CD4-positive, alpha-beta T cell treated with Interleukin-4 for 4 hours (primary cell): Measurements from ENCODE around the gene SRRM5.
A peak's percentile ranks its signal among the peaks of the same experiment; 100 is the strongest.
"Not testable (repeated sequence)": the region's sequence is repeated elsewhere in the genome, so short reads cannot be mapped to it uniquely, and the experiment has no call there.

Source experiments
- DNase-seq: peaks from one replicate; pipeline ENCODE4 v3.0.0-alpha.2; 2020

The SRRM5 gene

GRCh38 chr19:43592800-43593350 is 19.0 kb upstream of the SRRM5 start:
- no peak for DNase-seq

DNA sequence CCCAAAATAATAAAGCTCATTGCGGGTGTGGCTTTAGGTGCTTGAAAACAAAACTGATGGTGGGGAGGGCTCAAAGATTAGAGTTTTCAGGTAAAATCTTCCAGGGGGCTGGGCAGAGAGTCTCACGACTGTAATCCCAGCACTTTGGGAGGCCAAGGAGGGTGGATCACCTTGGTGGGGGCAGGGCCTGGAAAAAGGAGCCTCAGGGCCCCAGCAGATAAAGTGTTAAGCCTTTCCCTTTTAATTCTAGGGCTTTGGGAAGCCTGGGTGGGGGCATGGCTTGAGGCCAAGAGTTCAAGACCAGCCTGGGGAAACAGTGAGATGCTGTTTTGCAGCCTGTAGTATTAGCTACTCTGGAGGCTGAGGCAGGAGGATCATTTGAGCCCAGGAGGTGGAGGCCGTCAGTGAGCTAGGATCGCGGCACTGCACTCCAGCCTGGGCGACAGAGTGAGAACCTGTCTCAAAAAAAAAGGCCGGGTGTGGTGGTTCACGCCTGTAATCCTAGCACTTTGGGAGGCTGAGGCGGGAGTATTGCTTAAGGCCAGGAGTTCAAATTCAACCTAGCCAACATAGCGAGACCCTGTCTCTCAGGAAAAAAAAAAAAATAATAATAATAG is 17.7 kb upstream of the SRRM5 start:
- DNase-seq: no peak

DNA sequence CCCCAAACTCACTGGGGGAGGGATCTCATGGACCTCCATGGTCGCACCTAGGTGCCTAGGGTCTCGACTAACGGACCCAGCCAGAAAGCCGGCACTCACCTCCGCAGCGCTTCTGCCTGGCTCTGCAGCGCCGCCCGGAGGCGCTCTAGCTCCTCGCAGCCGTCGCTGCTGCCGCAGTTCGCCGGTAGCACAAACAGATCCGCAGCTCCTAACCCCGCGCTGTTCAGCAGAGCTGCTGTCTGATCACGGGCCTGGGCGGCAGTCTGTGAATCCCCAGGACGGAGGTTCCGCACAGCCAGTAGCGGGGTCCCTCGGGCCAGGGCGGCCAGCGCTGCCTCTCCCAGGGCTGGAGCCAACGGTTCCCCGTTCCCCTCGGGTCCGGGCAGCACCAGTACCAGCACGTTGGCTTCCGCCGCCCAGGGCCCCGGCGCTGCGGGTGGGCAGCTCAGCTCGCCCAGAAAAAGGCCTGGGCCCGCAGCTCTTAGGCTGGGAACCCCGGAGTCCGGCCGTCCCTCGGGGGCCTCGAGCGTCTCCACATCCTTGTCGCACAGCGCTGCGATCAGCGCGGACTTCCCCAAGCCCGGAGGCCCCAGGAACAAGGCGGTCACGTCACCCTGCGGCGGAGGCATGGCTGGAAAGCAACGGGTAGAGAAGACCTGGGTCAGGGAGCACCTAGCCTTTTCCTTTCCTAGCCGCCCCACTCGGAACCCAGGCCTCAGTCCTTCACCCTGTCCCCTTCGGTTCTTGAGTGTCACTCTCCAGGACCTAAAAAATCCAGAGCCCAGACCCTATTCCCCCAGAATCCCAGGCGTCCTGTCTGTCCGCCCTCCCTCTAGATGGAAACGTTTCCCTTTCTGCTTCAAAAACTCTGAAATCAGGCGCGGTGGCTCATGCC is 16.9 kb upstream of the SRRM5 start:
- peak; percentile 65 for DNase-seq

- no peak for DNase-seq
Observed at GRCh38 chr19:43595605-43595998, 16.3 kb upstream of the SRRM5 start.

GRCh38 chr19:43595999-43596841 is 15.7 kb upstream of the SRRM5 start, which contains the start of the genes IRGQ and ZNF576:
IRGQ (minus strand) TSS chr19:43596134; CDS start chr19:43595338, 796 bp downstream.
ZNF576 (plus strand) TSS chr19:43596595; CDS start chr19:43597109, 514 bp downstream.
- peak; percentile 99 for DNase-seq

DNA sequence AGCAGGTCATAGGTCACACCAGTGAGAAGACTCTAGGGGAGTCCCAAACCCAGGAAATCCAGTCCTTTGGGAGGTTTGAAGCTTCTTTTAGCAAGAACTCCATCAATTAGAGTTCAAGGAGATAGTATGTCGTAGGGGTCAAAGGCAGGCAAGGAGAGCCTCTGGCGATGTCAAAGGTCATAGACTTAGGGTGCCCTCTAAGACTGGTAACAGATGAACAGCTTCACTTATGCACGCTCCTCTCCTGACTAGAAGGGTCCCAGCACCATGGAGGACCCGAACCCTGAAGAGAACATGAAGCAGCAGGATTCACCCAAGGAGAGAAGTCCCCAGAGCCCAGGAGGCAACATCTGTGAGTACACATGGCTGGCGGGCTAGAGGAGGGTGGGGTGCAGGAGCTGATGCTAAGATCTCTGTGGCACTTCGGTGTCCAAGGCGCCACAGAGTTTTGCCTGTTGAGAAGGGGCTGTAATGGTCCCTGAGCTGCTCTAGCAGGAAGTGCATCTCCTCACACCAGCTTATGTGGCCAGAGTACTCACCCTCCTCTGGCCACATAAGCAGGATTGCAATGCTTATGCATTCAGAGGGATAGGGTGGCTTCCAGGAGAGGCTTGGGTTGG is 14.9 kb upstream of the SRRM5 start:
- DNase-seq: no peak

- DNase-seq: no peak
Observed at GRCh38 chr19:43597876-43598275, 14.0 kb upstream of the SRRM5 start.

GRCh38 chr19:43598445-43599240 is 13.2 kb upstream of the SRRM5 start:
- no peak for DNase-seq

GRCh38 chr19:43599635-43600295 is 12.1 kb upstream of the SRRM5 start:
- DNase-seq: no peak

DNA sequence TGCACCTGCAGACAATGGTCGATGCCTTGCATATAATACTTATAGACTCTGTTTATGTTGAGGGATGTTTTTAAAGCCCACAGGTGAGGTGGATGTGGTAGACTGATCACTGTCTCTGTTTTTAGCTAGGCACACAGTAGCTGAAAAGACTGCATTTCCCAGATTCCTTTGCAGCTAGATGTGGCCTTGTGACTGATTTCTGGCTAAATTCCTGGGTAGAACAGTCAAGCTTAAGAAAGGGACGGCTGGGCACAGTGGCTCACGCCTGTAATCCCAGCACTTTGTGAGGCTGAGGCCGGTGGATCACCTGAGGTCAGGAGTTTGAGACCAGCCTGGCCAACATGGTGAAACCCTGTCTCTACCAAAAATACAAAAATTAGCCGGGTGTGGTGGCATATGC is 11.6 kb upstream of the SRRM5 start:
- not testable (repeated sequence) for DNase-seq

DNA sequence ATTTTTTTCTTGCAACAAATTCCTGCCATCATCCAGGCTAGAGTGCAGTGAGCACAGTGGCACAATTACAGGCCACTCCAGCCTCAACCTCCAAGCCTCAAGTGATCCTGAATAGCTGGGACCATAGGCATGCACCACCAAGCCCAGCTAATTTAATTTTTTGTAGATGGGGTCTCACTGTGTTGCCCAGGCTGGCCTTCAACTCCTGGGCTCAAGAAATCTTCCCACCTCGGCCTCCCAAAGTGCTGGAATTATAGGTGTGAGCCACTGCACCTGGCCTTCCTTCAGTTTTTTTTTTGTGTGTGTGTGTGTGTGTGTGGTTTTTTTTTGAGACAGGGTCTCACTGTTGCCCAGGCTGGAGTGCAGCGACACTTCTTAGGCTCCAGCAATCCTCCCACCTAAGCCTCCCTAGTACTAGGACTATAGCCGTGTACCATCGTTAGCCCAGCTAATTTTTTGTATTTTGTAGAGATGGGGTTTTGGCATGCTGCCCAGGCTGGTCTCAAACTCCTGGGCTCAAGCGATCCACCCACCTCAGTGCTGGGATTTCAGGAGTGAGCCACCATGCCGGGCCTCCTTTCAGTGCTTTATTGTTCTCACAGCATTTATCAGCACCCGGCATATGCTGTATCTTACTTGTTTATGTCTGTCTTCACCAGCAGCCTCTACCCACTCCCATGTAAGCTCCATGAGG is 5.9 kb upstream of the SRRM5 start:
- DNase-seq: no peak

GRCh38 chr19:43606569-43607229 is 5.2 kb upstream of the SRRM5 start:
- DNase-seq: no peak

DNA sequence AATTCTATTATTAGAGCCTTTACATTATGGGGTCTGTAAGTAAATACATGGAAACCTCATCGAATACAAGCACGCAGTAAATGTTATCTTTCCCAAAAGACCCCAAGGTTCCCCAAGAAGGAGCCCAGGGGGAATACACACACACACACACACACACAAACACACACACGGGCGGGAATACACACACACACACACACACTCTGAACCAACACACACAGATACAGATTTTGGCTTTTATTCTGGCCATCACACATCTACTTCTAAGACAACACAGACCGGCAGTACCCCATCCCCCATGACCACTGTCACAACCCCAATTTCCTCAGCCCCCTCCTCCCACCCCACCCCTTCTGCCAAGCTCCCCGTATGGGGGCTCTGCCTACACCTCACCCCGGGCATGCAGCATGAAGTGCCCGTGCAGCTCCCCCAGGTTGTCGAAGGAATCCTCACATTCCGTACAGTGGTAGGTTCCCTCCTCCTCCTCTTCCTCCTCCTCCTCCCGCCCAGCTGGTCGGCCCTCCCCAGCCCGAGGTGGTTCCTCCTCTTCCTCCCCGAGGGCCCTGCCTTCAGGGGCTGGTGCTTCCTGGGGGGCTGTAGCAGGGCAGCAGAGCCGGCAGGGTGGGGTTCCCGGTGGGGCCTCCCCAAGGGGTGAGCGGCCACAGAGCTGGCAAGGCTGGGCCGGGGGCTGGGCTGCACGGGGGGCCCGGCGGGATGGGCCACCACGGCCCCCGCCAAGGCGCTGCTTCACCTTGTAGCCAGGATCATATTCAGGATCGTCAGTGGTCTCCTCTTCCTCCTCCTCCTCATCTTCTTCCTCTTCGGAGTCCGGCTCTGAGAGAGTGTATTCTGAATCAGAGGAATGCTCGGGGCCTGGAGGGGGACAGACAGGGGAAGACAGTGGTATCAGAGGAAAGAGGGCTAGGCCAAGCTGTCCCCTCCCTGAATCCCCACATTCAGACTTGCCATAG is 4.4 kb upstream of the SRRM5 start:
- no peak for DNase-seq

- no peak for DNase-seq
Observed at GRCh38 chr19:43609872-43610271, 2.0 kb upstream of the SRRM5 start.

- no peak for DNase-seq
Observed at GRCh38 chr19:43610493-43610892, 1.4 kb upstream of the SRRM5 start.

- no peak for DNase-seq
Observed at GRCh38 chr19:43612374-43612773, 486 bp downstream of the SRRM5 start.

- DNase-seq: no peak
Observed at GRCh38 chr19:43616306-43616705, 4.4 kb downstream of the SRRM5 start.

GRCh38 chr19:43616954-43617353 is 5.1 kb downstream of the SRRM5 start:
- DNase-seq: no peak

- DNase-seq: peak; percentile 30
Observed at GRCh38 chr19:43618921-43619261, 7.0 kb downstream of the SRRM5 start.
